ENCODE results near the gene AQR. TPM values are rescaled to one million over a fixed set of nuclear protein-coding genes. Genes with fewer than 3 reads are reported as not detected.
A peak's percentile ranks its signal among the peaks of the same experiment; 100 is the strongest.

The AQR gene
- total and polyA plus RNA-seq, 10 of the 15 experiments (the other 5 are each of a cell fraction or from before 2014, with no cell fraction given), result 18.2 to 53.5 (median 32.6) TPM

GRCh38 chr15:34988027-34988902, 18.7 kb upstream of the AQR start, which contains the start of gene ZNF770 (continued):
- TF ChIP-seq SP1 (IDR thresholded peaks at IDR 0.05; ENCODE audit: low read depth, low read length) (peak; percentile 63), E2F8 (IDR thresholded peaks at IDR 0.05; ENCODE audit: low read depth, partially characterized antibody) (no peak), DPF2 (IDR thresholded peaks at IDR 0.05) (peak; percentile 69; the same call in 1 of the 2 replicates), HCFC1 (IDR thresholded peaks at IDR 0.05; ENCODE audit: low read length) (peak; percentile 84), SKIL (IDR thresholded peaks at IDR 0.05; ENCODE audit: low read depth, poor library complexity, severe bottlenecking) (peak; percentile 59), SUPT20H (IDR thresholded peaks at IDR 0.05; ENCODE audit: borderline replicate concordance, control insufficient read depth, low read depth, low read length) (no peak), NRF1 (conservative IDR thresholded peaks at IDR 0.05; ENCODE audit: low read depth, low read length) (peak; percentile 63), SREBF2 (IDR thresholded peaks at IDR 0.05; ENCODE audit: low read length) (no peak), SREBF1 (IDR thresholded peaks at IDR 0.05; ENCODE audit: low read length) (peak; percentile 17; the same call in 1 of the 2 replicates), RCOR1 (conservative IDR thresholded peaks at IDR 0.05; ENCODE audit: low read depth, low read length) (no peak), POLR2AphosphoS2 (IDR thresholded peaks at IDR 0.05; ENCODE audit: low read depth, low read length) (peak; percentile 91), MYB (IDR thresholded peaks at IDR 0.05; ENCODE audit: borderline replicate concordance, low read depth, low read length) (no peak), ESRRA (IDR thresholded peaks at IDR 0.05; ENCODE audit: low read length) (no peak), PAX8 (IDR thresholded peaks at IDR 0.05) (no peak), ZNF217 (IDR thresholded peaks at IDR 0.05) (peak; percentile 63; the same call in 1 of the 2 replicates), WRNIP1 (IDR thresholded peaks at IDR 0.05; ENCODE audit: borderline replicate concordance, low read depth, low read length) (0 out of 2 replicates have a peak, but pooled peaks have one; percentile 80), ZBTB11 (CRISPR knock-in tag; IDR thresholded peaks at IDR 0.05) (peak; percentile 97)

All from GM12878 (cell line).